HG03064 (cell line): ENCODE measurements around the gene ETFDH.
"Not testable (repeated sequence)": the region's sequence is repeated elsewhere in the genome, so short reads cannot be mapped to it uniquely, and the experiment has no call there.

Source experiments
- ATAC-seq: cut with Tn5 transposase; IDR thresholded peaks from one replicate; pipeline ENCODE4 v1.9.1; 2021; ENCODE audit warnings: low read depth; ENCODE audit not compliant: unreplicated experiment

The ETFDH gene

GRCh38 chr4:158671915-158672806 lies at the start of gene ETFDH:
ETFDH (plus strand) TSS chr4:158672296; CDS start chr4:158672457, 161 bp downstream.
- peak; percentile 88 for ATAC-seq

GRCh38 chr4:158624889-158625478 lies 47.1 kb upstream of the ETFDH start:
- peak; percentile 96 for ATAC-seq

GRCh38 chr4:158625544-158625943 lies 46.6 kb upstream of the ETFDH start:
- ATAC-seq = no peak

- no peak for ATAC-seq
Observed at GRCh38 chr4:158630893-158631292, 41.2 kb upstream of the ETFDH start.

GRCh38 chr4:158636619-158637018 lies 35.5 kb upstream of the ETFDH start:
- ATAC-seq = no peak

DNA sequence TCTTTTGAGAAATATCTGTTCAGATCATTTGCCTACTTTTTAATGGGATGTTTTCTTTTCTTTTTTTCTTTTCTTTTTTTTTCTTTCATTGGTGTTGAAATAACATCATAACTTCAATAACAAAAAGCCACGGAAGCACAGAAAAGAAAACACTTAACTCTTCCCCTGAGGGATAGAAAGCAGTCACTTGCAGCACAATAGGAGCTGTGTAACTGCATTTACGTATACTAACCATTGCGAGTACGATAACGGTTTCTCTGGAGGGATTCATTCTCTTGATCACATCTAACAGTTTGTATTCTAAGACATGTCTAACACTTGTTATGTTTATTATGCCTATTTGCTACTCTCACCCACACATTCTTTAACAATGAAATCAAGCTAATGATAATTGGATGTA lies 27.7 kb upstream of the ETFDH start:
- ATAC-seq = no peak

DNA sequence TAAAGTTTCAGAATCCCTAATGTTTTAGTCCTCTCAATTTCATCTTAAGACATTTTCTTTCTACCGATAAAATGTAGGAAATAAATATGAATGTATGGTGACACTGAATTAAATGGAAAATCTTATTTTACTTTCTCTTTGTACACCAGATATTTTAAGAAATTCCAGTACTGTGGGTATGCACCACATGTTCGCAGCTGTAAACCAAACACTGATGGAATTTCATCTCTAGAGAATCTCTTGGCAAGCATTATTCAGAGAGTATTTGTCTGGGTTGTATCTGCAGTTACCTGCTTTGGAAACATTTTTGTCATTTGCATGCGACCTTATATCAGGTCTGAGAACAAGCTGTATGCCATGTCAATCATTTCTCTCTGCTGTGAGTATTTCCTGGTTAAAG lies 27.3 kb upstream of the ETFDH start:
- no peak for ATAC-seq

GRCh38 chr4:158649111-158649680 lies 22.9 kb upstream of the ETFDH start:
- ATAC-seq = no peak

GRCh38 chr4:158652920-158653319 lies 19.2 kb upstream of the ETFDH start:
- no peak for ATAC-seq

DNA sequence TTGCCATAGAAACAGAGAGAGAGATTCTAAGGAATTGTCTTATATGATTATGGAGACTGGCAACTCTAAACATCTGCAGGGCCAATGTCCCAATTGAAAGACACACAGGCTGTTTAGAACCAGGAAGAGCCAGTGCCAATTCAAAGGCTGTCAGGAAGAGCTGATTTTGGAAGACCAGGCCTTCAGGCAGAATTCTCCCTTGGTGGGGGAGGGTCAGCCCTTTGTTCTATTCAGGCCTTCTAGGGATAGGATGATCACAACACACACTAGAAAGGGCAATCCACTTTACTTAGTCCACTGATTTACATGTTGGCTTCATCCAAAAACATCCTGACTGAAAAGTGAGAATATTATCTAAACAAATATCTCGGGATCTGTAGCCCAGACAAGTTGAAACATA lies 15.7 kb upstream of the ETFDH start:
- ATAC-seq = no peak

DNA sequence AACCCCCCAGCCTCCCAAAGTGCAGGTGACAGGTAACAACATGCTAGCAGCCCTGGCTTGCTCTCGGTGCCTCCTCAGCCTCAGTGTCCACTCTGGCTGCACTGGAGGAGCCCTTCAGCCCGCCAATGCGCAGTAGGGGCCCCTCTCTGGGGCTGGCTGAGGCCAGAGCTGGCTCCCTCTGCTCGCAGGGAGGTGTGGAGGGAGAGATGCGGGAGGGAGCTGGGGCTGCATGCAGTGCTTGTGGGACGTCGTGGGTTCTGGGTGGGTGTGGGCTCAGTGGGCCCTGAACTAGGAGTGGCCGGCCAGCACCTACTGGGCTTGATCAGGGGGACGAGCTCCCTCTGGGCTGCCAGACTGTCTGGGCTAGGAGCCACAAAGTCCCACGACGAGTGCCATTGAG lies 14.8 kb upstream of the ETFDH start:
- no peak for ATAC-seq

GRCh38 chr4:158663255-158663654 lies 8.8 kb upstream of the ETFDH start:
- ATAC-seq = not testable (repeated sequence)

DNA sequence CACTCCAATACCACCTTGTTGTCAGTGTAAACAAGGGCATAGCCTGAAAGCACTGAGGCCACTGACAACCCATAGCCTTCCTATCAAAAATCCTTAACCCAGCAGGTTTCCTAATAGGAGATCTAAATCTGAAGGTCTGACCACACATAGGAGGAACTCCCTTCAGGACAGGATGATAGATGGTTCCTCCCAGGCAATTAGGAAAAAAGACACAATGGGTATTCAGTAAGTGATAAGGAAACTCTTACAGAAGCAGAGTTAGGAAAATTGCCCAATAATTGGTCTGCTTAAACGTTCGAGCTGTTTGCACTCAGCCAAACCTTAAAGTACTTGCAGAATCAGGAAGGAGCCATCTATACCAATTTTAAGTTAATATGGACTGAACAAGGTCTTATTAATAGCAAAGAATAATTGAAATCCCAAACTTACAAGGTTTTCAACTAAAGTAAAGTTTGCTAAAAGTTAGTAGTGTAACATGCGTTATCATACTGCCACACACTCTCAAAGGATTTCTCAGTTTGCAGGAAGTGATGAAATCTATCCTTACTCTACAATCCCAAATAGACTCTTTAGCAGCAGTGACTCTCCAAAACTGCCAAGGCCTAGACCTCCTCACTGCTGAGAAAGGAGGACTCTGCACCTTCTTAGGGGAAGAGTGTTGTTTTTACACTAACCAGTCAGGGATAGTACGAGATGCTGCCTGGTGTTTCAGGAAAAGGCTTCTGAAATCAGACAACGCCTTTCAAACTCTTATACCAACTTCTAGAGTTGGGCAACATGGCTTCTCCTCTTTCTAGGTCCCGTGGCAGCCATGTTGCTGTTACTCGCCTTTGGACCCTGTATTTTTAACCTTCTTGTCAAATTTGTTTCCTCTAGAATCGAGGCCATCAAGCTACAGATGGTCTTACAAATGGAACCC lies 8.1 kb upstream of the ETFDH start:
- not testable (repeated sequence) for ATAC-seq

DNA sequence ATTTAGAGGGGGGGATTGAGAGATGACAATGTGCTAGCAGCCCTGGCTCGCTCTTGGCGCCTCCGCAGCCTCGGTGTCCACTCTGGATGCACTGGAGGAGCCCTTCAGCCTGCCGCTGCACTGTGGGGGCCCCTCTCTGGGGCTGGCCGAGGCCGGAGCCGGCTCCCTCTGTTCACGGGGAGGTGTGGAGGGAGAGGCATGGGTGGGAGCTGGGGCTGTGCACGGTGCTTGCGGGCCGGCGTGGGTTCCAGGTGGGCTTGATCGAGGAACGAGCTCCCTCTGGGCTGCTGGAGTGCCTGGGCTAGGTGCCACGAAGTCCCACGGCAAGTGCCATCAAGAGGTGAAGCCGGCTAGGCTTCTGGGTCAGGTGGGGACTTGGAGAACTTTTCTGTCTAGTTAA lies 7.3 kb upstream of the ETFDH start:
- ATAC-seq = no peak

DNA sequence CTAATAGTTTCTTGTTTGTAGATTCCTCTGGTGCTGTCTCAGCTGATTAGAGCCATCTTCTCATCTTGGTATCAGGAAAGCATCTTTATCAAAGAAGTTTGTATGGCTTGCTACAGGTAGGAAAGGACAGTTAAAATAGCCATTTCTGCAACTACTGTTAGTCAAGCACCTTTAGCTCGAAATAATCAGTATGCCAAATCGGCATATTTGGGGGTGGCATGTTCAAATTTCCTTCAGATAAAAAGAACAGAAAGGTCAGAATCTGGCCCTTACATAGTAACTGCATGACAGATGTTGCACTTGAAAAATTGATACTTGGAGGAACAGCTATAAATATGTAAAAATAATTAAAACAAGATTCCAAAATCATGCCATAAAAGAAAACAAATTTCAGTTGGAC lies 5.2 kb upstream of the ETFDH start:
- no peak for ATAC-seq

DNA sequence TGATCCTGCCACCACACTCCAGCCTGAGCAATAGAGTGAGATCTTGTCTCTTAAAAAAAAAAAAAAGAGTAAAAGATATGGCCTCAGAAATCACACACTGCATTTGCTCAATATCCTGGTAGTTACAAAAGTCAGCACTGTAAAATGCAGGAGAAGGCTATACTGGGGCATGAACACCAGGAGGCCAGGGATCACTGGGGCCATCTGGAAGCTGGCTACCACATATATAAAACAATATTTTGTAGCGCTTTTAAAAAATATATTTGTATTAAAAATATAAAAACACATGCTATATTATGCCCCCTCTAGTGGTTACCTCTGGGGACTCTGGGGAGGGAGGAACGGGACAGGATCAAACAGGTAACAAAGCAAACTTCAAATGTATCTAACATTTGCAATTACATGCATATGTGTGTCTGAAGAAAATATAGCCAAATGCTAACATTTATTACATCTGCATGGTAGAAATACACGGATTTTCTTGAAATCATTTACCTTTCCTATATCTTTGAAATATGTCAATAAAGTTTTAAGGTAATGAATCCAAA lies 4.4 kb upstream of the ETFDH start:
- no peak for ATAC-seq

DNA sequence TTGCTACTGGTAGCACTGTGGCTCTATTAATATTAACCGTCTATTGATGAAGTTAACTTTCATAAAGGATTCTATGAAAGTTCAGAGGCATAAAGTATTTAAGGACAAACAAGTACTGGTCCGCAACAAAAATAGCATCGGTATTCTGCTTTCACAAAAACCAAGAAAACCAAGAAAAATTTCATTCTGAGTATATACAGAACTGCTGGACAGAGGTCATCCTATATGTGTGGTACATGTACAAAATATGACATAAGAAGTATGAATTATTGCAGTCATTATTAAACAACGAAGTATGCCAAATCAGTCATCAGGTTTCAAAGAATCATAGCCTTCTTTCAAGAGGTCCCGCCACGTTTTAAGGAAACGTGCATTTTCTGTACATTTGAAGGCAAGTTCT lies 2.8 kb upstream of the ETFDH start:
- no peak for ATAC-seq

- peak; percentile 35 for ATAC-seq
Observed at GRCh38 chr4:158670975-158671664, 976 bp upstream of the ETFDH start.

GRCh38 chr4:158671665-158671914 lies 506 bp upstream of the ETFDH start, which contains the start of gene C4orf46:
C4orf46 (minus strand) TSS chr4:158671887; CDS start chr4:158671801, 86 bp downstream.
- ATAC-seq = no peak

DNA sequence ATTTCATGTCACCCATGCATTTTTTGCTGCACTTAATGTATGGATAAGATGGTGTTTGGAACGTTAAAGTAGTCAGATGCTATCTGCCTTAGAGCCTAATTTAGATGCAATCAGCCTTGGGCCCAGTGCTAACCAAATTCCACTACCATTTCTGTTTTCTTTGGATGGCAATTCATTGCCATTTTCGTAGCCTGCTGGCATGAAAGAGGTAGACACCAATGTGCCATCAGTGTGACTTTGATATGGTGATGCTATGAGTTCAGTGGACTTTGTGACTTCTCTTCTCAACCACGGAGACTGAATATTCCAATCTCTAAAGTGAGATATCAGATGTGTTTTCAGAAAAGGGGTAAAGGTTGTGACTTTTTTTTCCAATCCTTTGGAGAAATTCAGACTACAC lies 1.5 kb downstream of the ETFDH start:
- ATAC-seq = no peak
